Stimulated activated CD8-positive, alpha-beta memory T cell treated with anti-CD3 and anti-CD28 coated beads, Interleukin-15, amount 100 ng/mL, for 1 hour (primary cell): ENCODE results near the gene COPZ1.
"Not testable (repeated sequence)": the region's sequence is repeated elsewhere in the genome, so short reads cannot be mapped to it uniquely, and the experiment has no call there.

Experiments used
- DNase-seq: peaks from one replicate; pipeline ENCODE4 v3.0.0-alpha.2; 2020; ENCODE audit warnings: low read depth

The COPZ1 gene

GRCh38 chr12:54337280-54337842, 12.4 kb downstream of the COPZ1 start:
- no peak for DNase-seq

- no peak for DNase-seq
These were observed 13.1 kb downstream of the COPZ1 start for GRCh38 chr12:54337854-54338650.

- DNase-seq = no peak
These were observed 13.9 kb downstream of the COPZ1 start for GRCh38 chr12:54338698-54339296.

DNA sequence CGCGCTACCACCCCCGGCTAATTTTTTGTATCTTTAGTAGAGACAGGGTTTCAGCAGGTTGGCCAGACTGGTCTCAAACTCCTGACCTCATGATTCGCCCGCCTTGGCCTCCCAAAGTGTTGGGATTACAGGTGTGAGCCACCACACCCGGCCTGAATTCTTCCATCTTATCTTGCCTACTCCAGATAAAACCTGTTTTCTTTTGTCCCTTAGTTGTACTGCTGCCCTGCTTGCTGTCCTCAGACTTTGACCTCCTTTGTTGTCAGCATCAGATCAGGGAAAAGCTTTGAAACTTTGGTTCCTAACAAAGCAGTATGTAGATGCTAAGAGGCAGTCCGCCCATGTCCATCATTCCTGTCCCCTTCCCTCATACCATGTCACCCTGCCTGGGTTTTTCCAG, 15.9 kb downstream of the COPZ1 start:
- DNase-seq = no peak

DNA sequence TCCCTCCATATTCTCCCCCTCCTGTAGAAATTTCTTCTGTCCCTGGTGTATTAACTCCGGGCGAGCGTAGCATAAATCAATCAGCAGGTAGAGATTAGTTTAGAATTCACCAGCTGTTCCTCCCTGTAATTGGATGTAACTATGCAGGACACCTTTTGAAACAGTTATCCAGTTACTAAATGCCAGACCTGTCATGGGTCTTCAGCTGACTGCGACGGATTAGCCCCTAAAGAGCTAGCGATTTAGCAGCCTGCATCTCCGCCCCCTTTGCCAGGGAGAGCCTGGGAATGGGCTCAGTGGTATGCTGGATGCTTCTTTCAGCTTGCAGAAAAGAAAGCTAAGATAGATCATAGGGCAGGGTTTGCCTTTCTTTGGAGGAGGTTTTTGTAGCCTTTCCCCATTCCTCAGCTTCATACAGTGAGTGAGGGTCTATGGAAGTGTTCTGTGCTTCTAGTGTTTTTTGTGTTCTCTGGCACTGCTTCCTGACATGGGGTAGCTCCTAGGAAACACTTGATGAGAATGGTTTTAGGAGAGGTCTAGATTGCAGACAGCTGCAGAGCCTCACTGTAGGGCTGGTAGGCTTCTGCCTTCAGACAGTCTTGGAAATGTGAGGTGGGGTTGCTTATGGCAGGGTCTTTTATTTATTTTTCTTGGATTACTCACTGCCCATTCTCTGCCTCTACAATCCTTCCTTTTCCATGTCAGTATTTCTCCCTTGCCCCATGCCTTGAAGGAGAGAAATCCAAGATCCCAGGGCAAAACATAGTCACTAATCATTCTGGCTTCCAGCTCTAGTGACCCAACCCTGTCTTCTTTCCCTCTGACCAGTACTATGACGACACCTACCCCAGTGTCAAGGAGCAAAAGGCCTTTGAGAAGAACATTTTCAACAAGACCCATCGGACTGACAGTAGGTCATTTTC, 16.7 kb downstream of the COPZ1 start:
- no peak for DNase-seq

DNA sequence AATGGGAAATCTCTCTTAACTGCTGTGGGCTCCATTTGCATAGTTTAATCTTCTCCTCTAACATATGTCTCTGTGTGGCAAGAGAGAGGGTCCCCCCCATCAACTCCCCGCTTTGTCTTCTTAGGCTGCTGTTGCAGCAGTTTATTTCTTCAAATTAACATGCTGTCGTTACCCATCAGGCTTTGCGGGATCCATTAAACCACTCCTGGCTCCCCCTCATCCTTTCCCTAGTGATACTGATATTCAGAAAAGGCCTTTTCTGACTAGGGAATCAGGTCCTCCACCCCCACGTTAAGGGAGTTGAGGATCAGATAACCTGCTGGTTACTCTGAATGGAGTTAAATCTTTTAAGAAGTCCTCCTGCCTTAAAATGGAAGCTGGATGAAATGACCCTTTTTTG, 24.1 kb downstream of the COPZ1 start:
- DNase-seq = no peak

DNA sequence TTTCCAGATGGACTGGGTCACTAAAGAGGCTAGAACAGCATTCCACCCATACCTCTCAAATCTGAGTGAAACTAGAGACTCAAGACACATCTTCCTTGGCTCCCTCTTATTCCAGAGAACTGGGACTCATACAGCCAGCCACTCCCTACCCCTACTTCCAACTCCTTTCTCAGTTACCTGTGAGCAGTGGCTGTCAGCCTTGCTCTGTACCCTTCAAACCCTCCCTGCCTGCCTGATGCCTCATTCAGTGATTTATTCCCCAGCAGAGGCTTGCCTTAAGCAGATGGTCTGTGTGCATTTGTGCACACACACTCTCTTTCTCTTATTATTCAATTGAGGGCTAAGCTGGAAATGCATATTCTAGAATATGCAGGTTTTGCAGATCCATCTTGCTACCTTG, 24.7 kb downstream of the COPZ1 start:
- no peak for DNase-seq

DNA sequence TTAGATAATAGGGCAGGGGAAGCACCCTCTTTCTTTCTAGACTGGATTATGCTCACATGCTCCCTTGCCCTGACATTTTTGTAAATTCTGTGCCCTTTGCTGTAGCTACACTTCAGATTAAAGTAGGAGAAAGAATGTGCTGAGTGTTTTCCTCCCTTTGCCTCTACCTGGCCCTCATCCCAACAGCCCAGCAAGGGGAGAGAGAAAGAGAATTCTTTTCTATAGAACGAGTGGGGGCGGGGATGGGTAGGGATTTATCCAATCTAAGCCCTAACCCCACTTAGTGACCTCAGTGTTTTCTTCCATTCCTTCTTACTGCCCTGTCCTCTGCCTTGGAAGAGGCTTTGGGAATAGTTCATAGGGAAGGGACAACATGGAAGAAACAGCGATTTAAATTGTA, 25.8 kb downstream of the COPZ1 start:
- no peak for DNase-seq

DNA sequence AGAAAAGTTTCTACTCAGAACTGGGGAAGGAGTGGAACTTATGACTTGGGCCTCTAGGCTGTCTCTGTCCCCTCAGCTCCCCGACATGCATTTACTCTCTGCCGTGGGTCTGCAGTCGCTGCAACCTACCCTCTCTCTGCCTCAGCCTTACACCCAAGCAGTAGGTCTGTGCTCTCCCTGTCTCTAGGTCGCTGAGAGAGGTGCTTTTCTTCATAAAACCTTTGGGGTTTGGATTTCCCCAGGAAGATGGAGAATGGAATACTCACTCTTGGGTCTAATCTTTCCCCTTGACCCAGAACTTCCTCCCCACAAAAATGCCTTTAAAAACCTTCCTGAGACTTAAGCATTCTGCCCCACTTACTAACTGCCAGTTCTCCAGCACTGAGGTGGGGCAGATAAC, 26.4 kb downstream of the COPZ1 start:
- no peak for DNase-seq

- no peak for DNase-seq
These were observed 27.1 kb downstream of the COPZ1 start for GRCh38 chr12:54352022-54352531.

DNA sequence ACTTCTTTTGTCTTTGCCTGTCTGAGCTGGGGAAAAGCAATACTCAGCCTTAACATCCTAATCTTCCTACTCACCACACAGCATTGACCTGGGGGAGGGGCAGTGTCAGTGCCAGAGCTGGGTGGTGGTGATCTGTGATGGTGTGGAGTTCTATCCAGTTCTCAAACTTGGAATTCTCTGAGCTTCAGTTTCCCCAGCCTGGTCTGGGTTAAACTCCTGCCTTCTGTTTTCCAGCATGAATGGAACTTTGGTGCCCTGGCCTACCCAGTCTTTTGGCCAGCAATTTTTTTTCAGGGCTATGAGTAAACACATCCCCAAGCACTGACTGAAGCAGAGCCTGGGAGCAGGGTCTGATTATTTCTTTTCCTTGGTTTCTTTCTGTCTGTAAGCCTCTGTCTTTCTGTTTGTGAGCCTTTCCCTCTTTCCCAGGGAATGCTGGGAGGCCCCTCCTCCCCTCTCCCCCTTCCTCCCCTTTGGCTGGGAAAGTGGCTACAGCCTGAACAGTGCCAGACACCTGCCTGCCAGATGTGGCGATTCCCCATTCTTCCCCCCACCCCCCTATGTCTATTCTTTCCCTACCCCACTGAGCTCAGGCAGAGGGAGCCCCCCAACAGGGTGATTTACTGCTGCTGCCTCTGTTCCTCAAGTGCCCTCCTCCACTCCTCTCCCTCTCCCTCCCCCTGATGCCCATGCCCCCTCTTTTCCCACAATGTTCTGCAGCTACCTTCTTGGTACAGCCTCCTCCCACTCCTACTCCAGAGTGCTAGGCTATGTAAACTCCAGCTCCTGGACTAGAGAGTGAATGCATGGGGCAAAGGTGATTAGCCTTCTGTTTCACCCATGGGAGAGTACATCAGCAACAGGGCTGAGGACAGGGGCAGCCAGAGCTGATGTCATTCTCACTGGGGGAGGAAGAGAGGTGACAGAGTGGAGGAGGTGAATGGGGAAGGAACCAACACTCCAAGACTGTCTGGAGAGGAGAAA, 28.3 kb downstream of the COPZ1 start:
- no peak for DNase-seq

- DNase-seq = not testable (repeated sequence)
These were observed 29.3 kb downstream of the COPZ1 start for GRCh38 chr12:54354271-54354670.

DNA sequence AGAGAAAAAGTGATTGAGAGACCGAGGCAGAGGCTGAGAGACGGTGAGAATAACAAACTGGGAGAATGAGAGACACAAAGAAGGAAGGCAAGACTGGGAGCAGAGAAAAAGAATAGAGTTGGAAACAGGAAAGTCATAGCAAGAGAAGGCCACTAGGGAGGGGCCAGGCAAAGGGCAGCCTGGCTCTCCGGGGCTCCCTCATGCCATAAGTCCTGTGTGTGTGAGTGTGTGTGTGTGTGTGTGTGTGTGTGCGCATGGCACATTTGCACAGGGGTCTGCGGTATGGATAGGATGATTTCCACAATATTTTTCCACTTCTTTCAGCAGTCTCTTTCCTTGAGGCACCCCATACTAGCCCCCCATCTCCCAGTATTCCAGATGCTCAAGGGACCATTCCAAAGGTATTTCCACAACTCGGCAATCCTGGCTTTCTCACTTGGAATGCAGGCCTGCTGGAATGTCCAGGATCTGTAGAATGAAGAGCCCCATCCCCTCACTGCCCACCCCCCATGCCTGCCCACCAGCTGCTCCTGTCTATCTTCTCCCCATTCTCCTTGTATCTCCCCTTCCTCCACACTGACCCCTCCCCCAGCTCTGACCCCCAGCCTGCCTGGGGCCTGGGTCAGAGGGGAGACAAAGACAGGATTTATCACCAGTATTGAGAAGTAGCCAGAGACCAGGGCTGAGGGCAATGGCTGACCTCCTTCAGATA, 30.3 kb downstream of the COPZ1 start:
- no peak for DNase-seq

GRCh38 chr12:54356228-54356627, 31.3 kb downstream of the COPZ1 start:
- no peak for DNase-seq

- no peak for DNase-seq
These were observed 32.0 kb downstream of the COPZ1 start for GRCh38 chr12:54356951-54357356.

GRCh38 chr12:54357506-54358190, 32.7 kb downstream of the COPZ1 start:
- no peak for DNase-seq

DNA sequence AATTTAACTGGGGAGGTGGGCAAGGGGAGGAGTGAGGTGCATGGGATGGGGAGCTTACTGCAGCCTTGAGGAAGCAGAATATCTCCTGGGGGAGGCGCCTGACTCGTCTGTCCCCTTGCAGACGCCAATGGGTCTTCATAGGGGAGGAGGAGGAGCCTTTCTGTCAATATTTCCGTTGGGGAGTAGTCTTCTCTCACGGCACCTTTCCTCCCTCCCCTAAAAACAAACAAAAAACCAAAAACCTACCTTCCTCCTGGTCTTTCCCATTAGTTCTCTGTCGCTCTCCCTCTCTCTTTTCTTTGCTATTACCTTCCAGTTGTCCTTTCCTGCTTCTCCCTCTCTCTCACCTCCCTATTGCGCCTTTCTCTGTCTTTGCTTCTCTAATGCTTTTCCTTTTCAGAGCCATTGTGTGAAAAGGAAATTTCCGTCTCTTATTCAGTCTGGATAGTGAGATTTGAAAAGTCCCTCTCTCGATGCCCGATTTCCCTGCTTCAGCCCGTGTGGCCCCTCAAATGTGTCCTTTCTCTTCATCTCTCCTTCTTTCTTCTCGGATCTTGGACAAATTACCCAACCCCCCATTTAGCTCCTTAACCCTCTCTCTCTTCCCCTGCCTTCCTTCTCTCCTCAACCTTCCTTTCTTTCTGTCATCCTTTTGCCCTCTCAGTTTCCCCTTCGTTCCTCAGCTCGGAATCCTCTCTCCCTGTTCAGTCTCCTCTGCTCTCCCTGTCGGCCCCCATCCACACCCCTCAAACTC, 33.4 kb downstream of the COPZ1 start:
- no peak for DNase-seq

DNA sequence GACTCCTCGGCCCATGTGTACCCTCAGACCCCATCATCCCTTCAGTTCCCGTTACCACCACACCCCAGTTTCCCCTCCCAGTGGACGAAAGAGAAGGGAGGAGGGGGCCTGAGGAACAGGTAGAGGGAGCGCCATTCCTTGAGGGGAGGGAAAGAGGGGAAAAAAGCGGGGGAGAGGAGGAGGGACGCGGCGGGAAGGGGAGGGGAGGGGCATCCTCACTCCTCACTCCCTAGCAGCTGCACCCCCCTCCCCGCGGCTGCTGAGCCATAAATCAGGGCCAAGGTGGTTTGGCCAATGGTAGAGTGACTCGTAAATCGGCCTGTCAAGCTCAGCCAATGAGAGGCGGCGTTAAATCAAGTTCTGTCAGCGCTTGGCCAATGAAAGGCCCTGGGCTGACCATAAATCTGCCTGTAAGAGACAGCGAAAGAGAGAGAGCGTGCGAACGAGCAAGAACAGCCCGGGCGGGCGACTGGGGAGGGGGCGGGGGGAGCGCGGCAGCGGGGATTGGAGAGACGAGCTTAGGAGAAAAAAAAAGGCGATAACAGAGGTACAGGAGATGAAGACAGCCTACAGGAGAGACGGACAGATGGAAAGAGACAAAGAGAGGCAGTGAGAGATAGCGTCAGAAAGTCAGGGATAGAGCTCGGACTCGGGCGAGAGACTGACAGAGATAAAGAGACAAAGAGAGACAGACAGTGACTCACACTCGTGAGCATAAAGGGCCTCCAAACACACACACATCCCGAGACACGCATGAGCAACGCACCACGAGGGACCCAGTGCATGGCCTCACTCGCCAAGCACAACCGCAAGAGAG, 34.2 kb downstream of the COPZ1 start:
- DNase-seq = peak; percentile 84
